Measurements from ENCODE around the gene PTPN3.

DNA sequence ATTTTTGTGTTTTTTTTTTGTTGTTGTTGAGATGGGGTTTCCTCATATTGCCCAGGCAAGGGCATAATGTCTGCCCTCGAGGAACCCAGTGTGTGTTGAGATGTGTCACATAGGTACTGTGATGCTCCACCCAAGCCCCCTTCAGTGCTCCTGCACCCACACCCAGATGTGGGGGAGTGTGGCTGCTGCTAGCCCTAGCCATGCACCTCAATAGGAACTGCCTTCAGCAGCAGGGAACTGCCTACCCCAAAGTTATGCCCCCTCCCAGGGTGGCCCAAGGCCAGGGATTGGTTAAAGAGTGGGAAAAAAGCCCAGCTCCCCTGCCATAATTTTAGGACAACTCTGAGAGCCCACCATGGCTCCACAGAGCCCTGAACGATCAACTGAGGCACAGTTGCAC is 143.9 kb downstream of the PTPN3 start:
- TF ChIP-seq, protein P1, sequence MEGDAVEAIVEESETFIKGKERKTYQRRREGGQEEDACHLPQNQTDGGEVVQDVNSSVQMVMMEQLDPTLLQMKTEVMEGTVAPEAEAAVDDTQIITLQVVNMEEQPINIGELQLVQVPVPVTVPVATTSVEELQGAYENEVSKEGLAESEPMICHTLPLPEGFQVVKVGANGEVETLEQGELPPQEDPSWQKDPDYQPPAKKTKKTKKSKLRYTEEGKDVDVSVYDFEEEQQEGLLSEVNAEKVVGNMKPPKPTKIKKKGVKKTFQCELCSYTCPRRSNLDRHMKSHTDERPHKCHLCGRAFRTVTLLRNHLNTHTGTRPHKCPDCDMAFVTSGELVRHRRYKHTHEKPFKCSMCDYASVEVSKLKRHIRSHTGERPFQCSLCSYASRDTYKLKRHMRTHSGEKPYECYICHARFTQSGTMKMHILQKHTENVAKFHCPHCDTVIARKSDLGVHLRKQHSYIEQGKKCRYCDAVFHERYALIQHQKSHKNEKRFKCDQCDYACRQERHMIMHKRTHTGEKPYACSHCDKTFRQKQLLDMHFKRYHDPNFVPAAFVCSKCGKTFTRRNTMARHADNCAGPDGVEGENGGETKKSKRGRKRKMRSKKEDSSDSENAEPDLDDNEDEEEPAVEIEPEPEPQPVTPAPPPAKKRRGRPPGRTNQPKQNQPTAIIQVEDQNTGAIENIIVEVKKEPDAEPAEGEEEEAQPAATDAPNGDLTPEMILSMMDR (IDR thresholded peaks at IDR 0.05) = no peak
- no peak for TF ChIP-seq POLR2A (IDR thresholded peaks at IDR 0.05)

Measured in esophagus squamous epithelium (tissue), 4 donors.